ENCODE results near the gene SCRG1.

Gene SCRG1

GRCh38 chr4:173382349-173382748, 16.6 kb downstream of the SCRG1 start:
- TF ChIP-seq CTCF (IDR thresholded peaks at IDR 0.05; ENCODE audit: control insufficient read depth, extremely low read depth, insufficient read depth): no peak
- H3K4me3 ChIP-seq (ENCODE audit: low read depth, low read length): no peak overlapping the region
- DNase-seq (ENCODE audit: low read depth): no peak

DNA sequence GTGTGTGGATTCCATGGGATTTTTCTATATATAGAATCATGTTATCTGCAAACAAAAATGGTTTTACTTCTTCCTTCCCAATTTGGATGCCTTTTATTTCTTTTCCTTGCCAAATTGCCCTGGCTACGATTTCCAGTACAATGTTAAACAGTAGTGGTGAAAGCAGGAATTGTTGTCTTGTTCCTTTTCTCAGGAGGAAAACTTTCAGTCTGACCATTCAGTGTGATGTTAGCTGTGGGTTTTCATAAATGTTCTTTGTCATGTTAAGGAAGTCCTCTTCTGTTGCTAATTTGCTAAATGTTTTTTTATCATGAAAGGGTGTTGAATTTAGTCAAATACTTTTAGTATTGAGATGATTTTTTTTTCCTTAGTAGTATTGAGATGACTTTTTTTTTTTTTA, 17.3 kb downstream of the SCRG1 start:
- no peak for TF ChIP-seq CTCF (IDR thresholded peaks at IDR 0.05; ENCODE audit: control insufficient read depth, extremely low read depth, insufficient read depth)
- H3K4me3 ChIP-seq (ENCODE audit: low read depth, low read length): no peak overlapping the region
- DNase-seq (ENCODE audit: low read depth): no peak

- no peak overlapping the region for H3K4me3 ChIP-seq (ENCODE audit: low read depth, low read length)
- DNase-seq (ENCODE audit: low read depth): no peak
- TF ChIP-seq CTCF (IDR thresholded peaks at IDR 0.05; ENCODE audit: control insufficient read depth, extremely low read depth, insufficient read depth): no peak
These were observed 17.9 kb downstream of the SCRG1 start for GRCh38 chr4:173380987-173381386.

- no peak for TF ChIP-seq CTCF (IDR thresholded peaks at IDR 0.05; ENCODE audit: control insufficient read depth, extremely low read depth, insufficient read depth)
- H3K4me3 ChIP-seq (ENCODE audit: low read depth, low read length): no peak overlapping the region
- no peak for DNase-seq (ENCODE audit: low read depth)
These were observed 19.0 kb downstream of the SCRG1 start for GRCh38 chr4:173379929-173380328.

- TF ChIP-seq CTCF (IDR thresholded peaks at IDR 0.05; ENCODE audit: control insufficient read depth, extremely low read depth, insufficient read depth): no peak
- H3K4me3 ChIP-seq (ENCODE audit: low read depth, low read length): no peak overlapping the region
- no peak for DNase-seq (ENCODE audit: low read depth)
These were observed 24.3 kb downstream of the SCRG1 start for GRCh38 chr4:173374588-173374987.

- H3K4me3 ChIP-seq (ENCODE audit: low read depth, low read length): peak overlapping the region; percentile 89
- no peak for TF ChIP-seq CTCF (IDR thresholded peaks at IDR 0.05; ENCODE audit: control insufficient read depth, extremely low read depth, insufficient read depth)
- DNase-seq (ENCODE audit: low read depth): peak; percentile 71
These were observed 27.4 kb downstream of the SCRG1 start for GRCh38 chr4:173371292-173372192.

Data from LNCaP clone FGC (cell line).